HG02885 (cell line): ENCODE measurements around the gene OR10G8.
"Not testable (repeated sequence)": the region's sequence is repeated elsewhere in the genome, so short reads cannot be mapped to it uniquely, and the experiment has no call there.

Experiments used
- ATAC-seq: cut with Tn5 transposase; IDR thresholded peaks from one replicate; pipeline ENCODE4 v1.9.1; 2021; ENCODE audit warnings: mild to moderate bottlenecking; ENCODE audit not compliant: unreplicated experiment, poor library complexity

Gene OR10G8

GRCh38 chr11:124026498-124026897 lies at the start of gene OR10G8:
TSS of gene OR10G8 (plus strand) at chr11:124026798. CDS start at chr11:124029623, 2,825 bp downstream.
- no peak for ATAC-seq

- no peak for ATAC-seq
Measured at GRCh38 chr11:123977731-123978347, 48.8 kb upstream of the OR10G8 start, which contains the start of gene OR10S1. TSS of gene OR10S1 (minus strand) at chr11:123977781. CDS start at chr11:123977664, 117 bp downstream.

GRCh38 chr11:123979311-123979710 lies 47.3 kb upstream of the OR10G8 start:
- ATAC-seq, result no peak

- no peak for ATAC-seq
Measured at GRCh38 chr11:123995119-123995518, 31.5 kb upstream of the OR10G8 start, which contains the start of gene OR10G6. TSS of gene OR10G6 (minus strand) at chr11:123995161. CDS start at chr11:123995161, 0 bp downstream.

GRCh38 chr11:124012697-124013096 lies 13.9 kb upstream of the OR10G8 start, which contains the start of gene OR10G4:
TSS of gene OR10G4 (plus strand) at chr11:124012997. CDS start at chr11:124015575, 2,578 bp downstream.
- ATAC-seq, result no peak

- not testable (repeated sequence) for ATAC-seq
Measured at GRCh38 chr11:124015837-124016236, 10.8 kb upstream of the OR10G8 start.

- no peak for ATAC-seq
Measured at GRCh38 chr11:124036666-124037065, 10.1 kb downstream of the OR10G8 start.

- no peak for ATAC-seq
Measured at GRCh38 chr11:124039557-124039956, 13.0 kb downstream of the OR10G8 start.

- ATAC-seq, result no peak
Measured at GRCh38 chr11:124041254-124041653, 14.7 kb downstream of the OR10G8 start, which contains the start of gene OR10G7. TSS of gene OR10G7 (minus strand) at chr11:124041325. CDS start at chr11:124039001, 2,324 bp downstream.

GRCh38 chr11:124043420-124043819 lies 16.8 kb downstream of the OR10G8 start:
- no peak for ATAC-seq

- no peak for ATAC-seq
Measured at GRCh38 chr11:124050748-124051147, 24.1 kb downstream of the OR10G8 start.

GRCh38 chr11:124052966-124053365 lies 26.4 kb downstream of the OR10G8 start:
- ATAC-seq, result no peak

- ATAC-seq, result no peak
Measured at GRCh38 chr11:124068601-124069110, 42.1 kb downstream of the OR10G8 start.

- peak; percentile 68 for ATAC-seq
Measured at GRCh38 chr11:124069429-124070401, 43.1 kb downstream of the OR10G8 start.

GRCh38 chr11:124070915-124071622 lies 44.5 kb downstream of the OR10G8 start:
- peak; percentile 86 for ATAC-seq

GRCh38 chr11:124071623-124071948 lies 45.0 kb downstream of the OR10G8 start:
- ATAC-seq, result no peak

- no peak for ATAC-seq
Measured at GRCh38 chr11:124072147-124072546, 45.5 kb downstream of the OR10G8 start.

GRCh38 chr11:124074554-124074953 lies 48.0 kb downstream of the OR10G8 start:
- ATAC-seq, result no peak

- no peak for ATAC-seq
Measured at GRCh38 chr11:124075492-124075840, 48.9 kb downstream of the OR10G8 start.
